Endothelial cell of umbilical vein (primary cell): ENCODE data around the gene SERF2. TPM values are rescaled to one million over a fixed set of nuclear protein-coding genes. Genes with fewer than 3 reads are reported as not detected.

Experiments used
- BruUV-seq: library from RNA; stranded (reverse); fragments of 400-500 nt; replicated peaks from 2 replicates; lab custom pipeline; 2021; lab: Mats Ljungman, UMichigan
- CTCF ChIA-PET: fragments of 300-600, 350-600 bp; sonication (Branson Sonifier 250); formaldehyde crosslinking; loops from one replicate; lab custom pipeline; 2021; ENCODE audit warnings: antibody characterized with exemption, inconsistent platforms; lab: Charles Lee
- POLR2A ChIA-PET: fragments of 300-600, 350-600 bp; sonication (Branson Sonifier 250); formaldehyde crosslinking; loops from one replicate; lab custom pipeline; 2021; ENCODE audit warnings: antibody characterized with exemption, inconsistent platforms; lab: Charles Lee
- DNase-seq: peaks from one replicate; pipeline ENCODE4 v3.0.0-alpha.2; 2011; ENCODE audit warnings: low read depth, low spot score
- FAIRE-seq: peaks from 2 replicates; lab custom pipeline; 2011; peaks lifted over from hg19 to GRCh38; lab: Jason Lieb, UNC
- H2AFZ ChIP-seq: 2 replicates; pipeline ENCODE4 v1.6.0; 2012; ENCODE audit warnings: low read depth, low read length, control low read depth, inconsistent platforms
- H3K27ac ChIP-seq: 2 replicates; pipeline ENCODE4 v1.5.1; 2011; ENCODE audit warnings: low read depth, mild to moderate bottlenecking, control low read depth, low read length, moderate library complexity; ENCODE audit not compliant: insufficient read depth
- H3K27me3 ChIP-seq, 2 experiments: 2 replicates each; pipeline versions ENCODE4 v1.6.0 to v1.6.1; 2011; ENCODE audit warnings: low read length in 2 of 2, mixed read lengths in 1 of 2; ENCODE audit not compliant: control insufficient read depth in 2 of 2, insufficient read depth in 2 of 2
- H3K36me3 ChIP-seq, 2 experiments: 2 replicates in 1 of 2; 3 replicates in 1 of 2; pipeline ENCODE4 v1.5.1; 2011; ENCODE audit warnings: low read length in 2 of 2, mild to moderate bottlenecking in 1 of 2, moderate library complexity in 1 of 2; ENCODE audit not compliant: control insufficient read depth in 2 of 2, insufficient read depth in 2 of 2; ENCODE audit errors: extremely low read depth in 1 of 2
- H3K4me1 ChIP-seq: 3 replicates; pipeline ENCODE4 v1.5.1; 2011; ENCODE audit warnings: mild to moderate bottlenecking, low read length; ENCODE audit not compliant: control insufficient read depth, insufficient read depth; ENCODE audit errors: extremely low read depth
- H3K4me2 ChIP-seq: 2 replicates; pipeline ENCODE4 v1.6.1; 2011; ENCODE audit warnings: low read length, control low read depth, mixed read lengths; ENCODE audit not compliant: insufficient read depth
- H3K4me3 ChIP-seq, 3 experiments: fragments of 200-600 bp in 1 of 3; sonication (generic), shearing (Covaris generic) in 1 of 3; replicated peaks in 1 of 3; 2 replicates each; pipeline ENCODE4 v1.5.1; 2011 to 2016; ENCODE audit warnings: control low read depth in 3 of 3, low read length in 3 of 3, mild to moderate bottlenecking in 2 of 3, inconsistent platforms in 1 of 3, low read depth in 1 of 3, moderate library complexity in 1 of 3; ENCODE audit not compliant: insufficient read depth in 1 of 3
- H3K79me2 ChIP-seq: 2 replicates; pipeline ENCODE4 v1.6.0; 2012; ENCODE audit warnings: low read length, inconsistent platforms; ENCODE audit not compliant: control insufficient read depth, insufficient read depth
- H3K9ac ChIP-seq: replicated peaks from 2 replicates; pipeline ENCODE3; 2011; ENCODE audit warnings: low read length, control low read depth; ENCODE audit not compliant: insufficient read depth; ENCODE audit errors: extremely low read depth
- H3K9me1 ChIP-seq: replicated peaks from 3 replicates; pipeline ENCODE4 v1.6.0; 2011; ENCODE audit warnings: mild to moderate bottlenecking, low read length; ENCODE audit not compliant: control insufficient read depth, insufficient read depth; ENCODE audit errors: extremely low read depth
- H3K9me3 ChIP-seq: replicated peaks from 2 replicates; pipeline ENCODE4 v1.5.1; 2012; ENCODE audit warnings: low read length, inconsistent platforms; ENCODE audit not compliant: control insufficient read depth, insufficient read depth
- H4K20me1 ChIP-seq: replicated peaks from 2 replicates; pipeline ENCODE3; 2011; ENCODE audit warnings: mild to moderate bottlenecking, low read length; ENCODE audit not compliant: control insufficient read depth, insufficient read depth; ENCODE audit errors: extremely low read depth
- CTCF ChIP-seq, 2 donors: IDR thresholded peaks; 1 replicate in 1 of 2; 2 replicates in 1 of 2; pipeline ENCODE4 v1.5.1; 2011; ENCODE audit warnings: low read length in 2 of 2, mild to moderate bottlenecking in 2 of 2, moderate library complexity in 2 of 2, control low read depth in 1 of 2, inconsistent platforms in 1 of 2, low read depth in 1 of 2; ENCODE audit not compliant: insufficient read depth in 1 of 2; ENCODE audit errors: extremely low read depth in 1 of 2
- EZH2 ChIP-seq: IDR thresholded peaks from 2 replicates; pipeline ENCODE4 v1.6.1; 2012; ENCODE audit warnings: borderline replicate concordance, low read depth, mild to moderate bottlenecking, moderate library complexity, low read length, inconsistent platforms; ENCODE audit not compliant: severe bottlenecking
- FOS ChIP-seq: IDR thresholded peaks from 2 replicates; pipeline ENCODE4 v1.6.1; 2011; ENCODE audit warnings: mild to moderate bottlenecking, low read length, moderate library complexity, borderline replicate concordance; ENCODE audit not compliant: insufficient read depth
- GATA2 ChIP-seq: IDR thresholded peaks from 2 replicates; pipeline ENCODE4 v1.7.0; 2011; ENCODE audit warnings: low read depth, mild to moderate bottlenecking, moderate library complexity, mixed read lengths, low read length; ENCODE audit not compliant: insufficient read length, insufficient read depth
- MAX ChIP-seq: IDR thresholded peaks from 2 replicates; pipeline ENCODE4 v1.6.1; 2011; ENCODE audit not compliant: insufficient read depth, insufficient read length
- MYC ChIP-seq: IDR thresholded peaks from one replicate; pipeline ENCODE4 v1.6.1; 2011; ENCODE audit warnings: mild to moderate bottlenecking, low read depth, low read length
- POLR2A ChIP-seq: IDR thresholded peaks from 2 replicates; pipeline ENCODE4 v1.6.1; 2012; ENCODE audit warnings: low read depth, mild to moderate bottlenecking, control low read depth, low read length
- POLR2AphosphoS5 ChIP-seq: IDR thresholded peaks from 2 replicates; pipeline ENCODE4 v1.6.1; 2012; ENCODE audit warnings: low read depth, mild to moderate bottlenecking, control low read depth, low read length, moderate library complexity; ENCODE audit not compliant: insufficient read depth
- dilution Hi-C: fragments of 300-500 bp; cut with MboI; formaldehyde crosslinking; loops from one replicate; pipeline ENCODE4 v1.15.0; 2019; ENCODE audit warnings: low sequenced_read_pairs; ENCODE audit not compliant: extremely low pct_ligation_motif_present
- intact Hi-C: fragments of 100-400 bp; cut with micrococcal nuclease; formaldehyde crosslinking; loops from one replicate; pipeline ENCODE4 v1.10.0; 2022
- polyA plus RNA-seq, 4 experiments: library from polyadenylated mRNA; depleted of rRNA in 3 of 4; stranded (reverse) in 3 of 4; unstranded in 1 of 4; fragments of >200 nt; gene quantifications; 2 replicates each; pipeline versions ENCODE4 v1.2.1 to v1.2.3, GENCODE V29; 2011 to 2012; ENCODE audit warnings: missing spikeins in 1 of 4
- total RNA-seq: library from RNA; stranded (reverse); gene quantifications from 2 replicates; pipeline ENCODE4 v1.2.3, GENCODE V29; 2021

The SERF2 gene
- total and polyA plus RNA-seq, 2 donors (not counting 3 experiments of a cell fraction or from before 2014, with no cell fraction given) = 970 to 1,481 TPM

GRCh38 chr15:43769584-43770228 is 22.4 kb upstream of the SERF2 start:
- no peak overlapping the region for H3K9ac ChIP-seq
- H3K27ac ChIP-seq = no peak overlapping the region
- no peaks in the 10 kb centered on the region for H4K20me1 ChIP-seq
- peaks cover 43 to 51% of the 10 kb centered on the region in 2 experiments for H3K36me3 ChIP-seq
- peak; percentile 88 for FAIRE-seq
- no peak overlapping the region for H3K4me3 ChIP-seq
- intact Hi-C loops = loop anchor here (5.0 kb wide), 1 partner anchor 327 kb away; no protein-coding TSS in a partner anchor
- H2AFZ ChIP-seq = no peak overlapping the region
- no peaks in the 10 kb centered on the region for H3K9me3 ChIP-seq
- DNase-seq = peak; percentile 77
- H3K79me2 ChIP-seq = peaks cover 3% of the 10 kb centered on the region
- H3K27me3 ChIP-seq = no peaks in the 10 kb centered on the region
- CTCF ChIA-PET = interaction anchor here (1.4 to 1.7 kb wide), 3 partner anchors 13 to 20 kb away, joined by 3 to 6 read pairs (median 5); no protein-coding TSS in a partner anchor
- BruUV-seq = no TSS peak
- TF ChIP-seq FOS (no peak), GATA2 (no peak), MYC (no peak), EZH2 (no peak), POLR2A (no peak), MAX (no peak), POLR2AphosphoS5 (no peak), CTCF (IDR thresholded peaks at IDR 0.05; ENCODE audit: extremely low read depth in 1 of 2, insufficient read depth in 1 of 2, low read depth in 1 of 2, low read length in 2 of 2) (peak; percentile 68 to 79)
- dilution Hi-C loops = no loop called here
- POLR2A ChIA-PET = no interaction called here
- H3K4me2 ChIP-seq = no peak overlapping the region
- H3K9me1 ChIP-seq = no peaks in the 10 kb centered on the region
- no peaks in the 10 kb centered on the region for H3K4me1 ChIP-seq
